Measurements from ENCODE around the gene BAZ2B. TPM values are rescaled to one million over a fixed set of nuclear protein-coding genes. Genes with fewer than 3 reads are reported as not detected.

The BAZ2B gene
- total RNA-seq, 1 donor from 2014 or later, result 45.0 TPM

- no peak for TF ChIP-seq CTCF (IDR thresholded peaks at IDR 0.05; ENCODE audit: insufficient read depth, low read length, poor library complexity, severe bottlenecking)
- no peaks in the 10 kb centered on the region for H3K36me3 ChIP-seq (ENCODE audit: control insufficient read depth, insufficient read depth, low read length)
- no peak overlapping the region for H3K4me3 ChIP-seq (ENCODE audit: low read depth, low read length)
- DNase-seq (ENCODE audit: low read depth), result no peak
- no peaks in the 10 kb centered on the region for H3K27me3 ChIP-seq (ENCODE audit: control insufficient read depth, insufficient read depth, low read length)
These were observed 169.5 kb downstream of the BAZ2B start for GRCh38 chr2:159446817-159447216.

DNA sequence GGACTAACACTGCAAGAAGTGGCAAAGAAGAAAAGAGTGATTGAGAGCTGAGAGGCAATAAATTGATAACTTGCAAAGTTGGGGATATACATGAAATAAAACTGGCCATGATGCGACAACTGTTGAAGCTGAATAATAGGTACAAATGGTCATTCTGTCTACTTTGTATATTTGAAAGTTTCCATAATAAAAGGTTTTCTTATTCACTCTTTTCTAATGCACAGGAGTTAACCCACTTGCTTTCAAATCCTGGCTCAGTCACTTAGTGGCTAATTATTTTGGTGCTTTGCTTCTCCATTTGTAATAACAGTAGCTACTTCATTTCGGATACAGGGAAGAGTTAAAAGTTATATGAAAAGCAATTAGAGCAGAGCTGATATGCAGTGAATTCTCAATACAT, 170.1 kb downstream of the BAZ2B start:
- Histone ChIP-seq H3K36me3 (ENCODE audit: control insufficient read depth, insufficient read depth, low read length) (no peaks in the 10 kb centered on the region), H3K27me3 (ENCODE audit: control insufficient read depth, insufficient read depth, low read length) (no peaks in the 10 kb centered on the region), H3K4me3 (ENCODE audit: low read depth, low read length) (no peak overlapping the region)
- DNase-seq (ENCODE audit: low read depth), result no peak
- TF ChIP-seq CTCF (IDR thresholded peaks at IDR 0.05; ENCODE audit: insufficient read depth, low read length, poor library complexity, severe bottlenecking), result no peak

GRCh38 chr2:159445307-159445706, 171.0 kb downstream of the BAZ2B start:
- DNase-seq (ENCODE audit: low read depth), result no peak
- no peak for TF ChIP-seq CTCF (IDR thresholded peaks at IDR 0.05; ENCODE audit: insufficient read depth, low read length, poor library complexity, severe bottlenecking)
- no peak overlapping the region for H3K4me3 ChIP-seq (ENCODE audit: low read depth, low read length)
- H3K27me3 ChIP-seq (ENCODE audit: control insufficient read depth, insufficient read depth, low read length), result no peaks in the 10 kb centered on the region
- no peaks in the 10 kb centered on the region for H3K36me3 ChIP-seq (ENCODE audit: control insufficient read depth, insufficient read depth, low read length)

DNA sequence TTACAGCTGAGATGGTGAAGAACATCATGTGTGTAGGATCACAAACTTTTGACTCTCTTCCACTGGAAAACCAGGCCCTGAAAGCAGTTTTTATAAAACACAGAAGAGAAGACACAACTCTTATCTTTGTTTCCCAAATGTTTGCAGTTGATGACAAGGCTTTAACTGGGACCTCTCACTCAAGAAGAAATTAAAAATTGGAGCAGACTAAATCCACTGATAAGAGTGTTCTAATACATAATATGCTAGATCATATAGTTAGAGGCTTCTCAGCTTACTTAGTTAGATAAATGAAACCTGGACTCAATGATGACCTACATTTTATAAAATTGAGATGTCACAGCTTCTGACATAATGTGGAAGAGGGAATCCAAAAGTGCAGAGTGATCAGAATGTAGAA, 171.6 kb downstream of the BAZ2B start:
- no peak for TF ChIP-seq CTCF (IDR thresholded peaks at IDR 0.05; ENCODE audit: insufficient read depth, low read length, poor library complexity, severe bottlenecking)
- H3K36me3 ChIP-seq (ENCODE audit: control insufficient read depth, insufficient read depth, low read length), result no peaks in the 10 kb centered on the region
- no peak overlapping the region for H3K4me3 ChIP-seq (ENCODE audit: low read depth, low read length)
- H3K27me3 ChIP-seq (ENCODE audit: control insufficient read depth, insufficient read depth, low read length), result no peaks in the 10 kb centered on the region
- no peak for DNase-seq (ENCODE audit: low read depth)

GRCh38 chr2:159442159-159442852, 174.0 kb downstream of the BAZ2B start:
- DNase-seq (ENCODE audit: low read depth), result no peak
- TF ChIP-seq CTCF (IDR thresholded peaks at IDR 0.05; ENCODE audit: insufficient read depth, low read length, poor library complexity, severe bottlenecking), result no peak
- Histone ChIP-seq H3K4me3 (ENCODE audit: low read depth, low read length) (no peak overlapping the region), H3K36me3 (ENCODE audit: control insufficient read depth, insufficient read depth, low read length) (no peaks in the 10 kb centered on the region), H3K27me3 (ENCODE audit: control insufficient read depth, insufficient read depth, low read length) (no peaks in the 10 kb centered on the region)

DNA sequence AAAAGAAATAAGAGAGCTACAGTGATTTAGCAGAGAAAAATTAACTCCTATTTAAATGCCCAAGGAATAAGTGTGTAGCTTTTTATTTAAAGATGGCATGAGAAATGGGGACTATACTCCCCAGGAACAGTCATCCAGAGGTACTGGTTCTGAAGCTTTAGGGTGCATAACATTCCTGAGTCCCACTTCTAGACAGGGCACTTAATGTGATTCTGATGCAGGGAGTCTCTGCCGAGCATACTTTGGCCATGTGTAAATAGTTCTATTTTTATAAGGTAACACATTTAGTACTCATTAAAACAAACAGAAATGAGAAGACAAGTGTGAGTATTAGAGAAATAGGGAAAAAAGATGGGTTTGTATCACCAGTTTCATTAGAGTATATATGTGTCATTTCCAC, 175.2 kb downstream of the BAZ2B start:
- no peak for TF ChIP-seq CTCF (IDR thresholded peaks at IDR 0.05; ENCODE audit: insufficient read depth, low read length, poor library complexity, severe bottlenecking)
- Histone ChIP-seq H3K27me3 (ENCODE audit: control insufficient read depth, insufficient read depth, low read length) (no peaks in the 10 kb centered on the region), H3K36me3 (ENCODE audit: control insufficient read depth, insufficient read depth, low read length) (no peaks in the 10 kb centered on the region), H3K4me3 (ENCODE audit: low read depth, low read length) (no peak overlapping the region)
- no peak for DNase-seq (ENCODE audit: low read depth)

All from kidney epithelial cell (primary cell).